Measurements from ENCODE around the gene TMEM72.

Gene TMEM72

DNA sequence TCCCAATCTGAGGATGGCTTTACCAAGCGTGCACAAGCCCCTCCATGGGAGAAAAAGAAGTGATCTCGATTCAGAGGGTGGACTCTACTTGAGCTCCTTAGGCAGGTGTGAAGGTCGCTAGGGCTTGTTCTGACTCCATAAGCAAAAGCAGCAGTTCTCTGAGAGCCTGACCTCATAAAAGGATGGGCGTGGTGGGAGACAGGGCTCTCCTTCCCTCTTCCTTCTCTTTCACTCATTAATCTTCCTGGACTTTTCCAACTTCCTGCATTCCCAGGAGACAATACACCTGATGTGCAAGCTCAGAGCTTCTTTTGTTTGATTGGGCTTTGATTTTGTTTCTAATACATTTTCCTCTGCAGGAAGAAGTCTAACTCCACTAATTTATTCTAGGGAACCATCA is 22.3 kb upstream of the TMEM72 start:
- no peak for DNase-seq (ENCODE audit: low read depth)
- H3K4me3 ChIP-seq (ENCODE audit: low read length), result no peak overlapping the region
- TF ChIP-seq, protein P1, sequence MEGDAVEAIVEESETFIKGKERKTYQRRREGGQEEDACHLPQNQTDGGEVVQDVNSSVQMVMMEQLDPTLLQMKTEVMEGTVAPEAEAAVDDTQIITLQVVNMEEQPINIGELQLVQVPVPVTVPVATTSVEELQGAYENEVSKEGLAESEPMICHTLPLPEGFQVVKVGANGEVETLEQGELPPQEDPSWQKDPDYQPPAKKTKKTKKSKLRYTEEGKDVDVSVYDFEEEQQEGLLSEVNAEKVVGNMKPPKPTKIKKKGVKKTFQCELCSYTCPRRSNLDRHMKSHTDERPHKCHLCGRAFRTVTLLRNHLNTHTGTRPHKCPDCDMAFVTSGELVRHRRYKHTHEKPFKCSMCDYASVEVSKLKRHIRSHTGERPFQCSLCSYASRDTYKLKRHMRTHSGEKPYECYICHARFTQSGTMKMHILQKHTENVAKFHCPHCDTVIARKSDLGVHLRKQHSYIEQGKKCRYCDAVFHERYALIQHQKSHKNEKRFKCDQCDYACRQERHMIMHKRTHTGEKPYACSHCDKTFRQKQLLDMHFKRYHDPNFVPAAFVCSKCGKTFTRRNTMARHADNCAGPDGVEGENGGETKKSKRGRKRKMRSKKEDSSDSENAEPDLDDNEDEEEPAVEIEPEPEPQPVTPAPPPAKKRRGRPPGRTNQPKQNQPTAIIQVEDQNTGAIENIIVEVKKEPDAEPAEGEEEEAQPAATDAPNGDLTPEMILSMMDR (IDR thresholded peaks at IDR 0.05; ENCODE audit: insufficient read depth, low read depth, low read length, missing control alignments), result no peak

DNA sequence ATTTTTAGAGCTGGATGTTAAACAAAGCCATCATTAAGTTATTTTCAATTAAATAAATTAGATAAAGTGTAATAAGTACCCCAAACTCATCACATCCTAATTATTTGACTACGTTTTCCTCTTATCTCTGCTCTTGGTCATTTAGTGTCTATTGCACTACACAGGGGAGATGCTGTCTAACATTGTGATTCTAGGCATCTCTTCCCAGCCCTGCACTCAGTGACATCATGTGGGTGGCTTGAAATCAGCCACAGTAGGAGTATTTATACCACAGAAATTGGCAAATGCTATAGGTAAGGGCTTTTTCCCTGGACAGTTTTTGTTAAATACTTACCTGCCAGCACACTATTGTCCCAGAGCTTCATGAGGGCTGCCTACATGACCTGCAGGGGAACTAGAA is 21.3 kb upstream of the TMEM72 start:
- no peak overlapping the region for H3K4me3 ChIP-seq (ENCODE audit: low read length)
- no peak for DNase-seq (ENCODE audit: low read depth)
- TF ChIP-seq, protein P1 (IDR thresholded peaks at IDR 0.05; ENCODE audit: insufficient read depth, low read depth, low read length, missing control alignments), result no peak

DNA sequence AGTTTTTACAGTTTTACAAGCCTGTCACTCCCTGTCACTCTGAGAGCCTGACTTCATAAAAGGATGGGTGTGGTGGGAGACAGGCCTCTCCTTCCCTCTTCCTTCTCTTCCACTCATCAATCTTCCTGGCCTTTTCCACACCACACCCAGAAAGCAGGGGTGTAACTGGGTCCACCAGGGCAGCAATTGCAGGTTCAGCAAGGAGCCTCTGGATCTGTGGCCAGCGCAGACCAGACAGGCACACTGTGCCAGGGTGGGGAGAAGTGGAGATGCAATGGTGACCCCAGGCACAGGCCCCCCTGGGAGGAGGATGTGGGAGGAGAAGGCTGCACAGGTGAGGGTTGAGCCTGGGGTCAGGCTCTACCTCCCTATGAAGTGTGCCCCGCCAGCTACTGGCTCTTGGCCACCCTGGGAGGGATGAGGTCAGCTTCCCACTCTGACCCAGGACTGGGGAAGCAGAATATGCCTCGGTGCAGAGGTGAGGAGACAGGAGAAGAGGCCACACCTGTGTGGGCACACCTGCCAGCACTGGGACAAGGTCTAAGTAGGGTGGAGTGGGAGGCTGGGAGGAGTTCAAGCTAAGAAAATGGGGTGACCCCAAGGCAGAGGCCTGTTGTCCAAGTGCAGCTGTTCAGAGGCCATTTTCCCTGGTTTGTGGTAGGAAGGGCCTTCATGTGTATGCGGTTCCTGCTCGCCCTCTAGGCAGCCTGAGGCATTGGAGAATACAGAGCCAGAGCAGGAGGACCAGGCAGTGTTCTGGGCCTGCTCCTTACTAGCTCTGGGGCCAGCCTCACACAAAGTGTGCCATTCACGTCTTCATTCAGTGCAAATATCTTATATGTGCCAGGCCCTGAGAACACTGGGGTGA is 20.2 kb upstream of the TMEM72 start:
- no peak for DNase-seq (ENCODE audit: low read depth)
- H3K4me3 ChIP-seq (ENCODE audit: low read length), result no peak overlapping the region
- TF ChIP-seq, protein P1 (IDR thresholded peaks at IDR 0.05; ENCODE audit: insufficient read depth, low read depth, low read length, missing control alignments), result no peak

DNA sequence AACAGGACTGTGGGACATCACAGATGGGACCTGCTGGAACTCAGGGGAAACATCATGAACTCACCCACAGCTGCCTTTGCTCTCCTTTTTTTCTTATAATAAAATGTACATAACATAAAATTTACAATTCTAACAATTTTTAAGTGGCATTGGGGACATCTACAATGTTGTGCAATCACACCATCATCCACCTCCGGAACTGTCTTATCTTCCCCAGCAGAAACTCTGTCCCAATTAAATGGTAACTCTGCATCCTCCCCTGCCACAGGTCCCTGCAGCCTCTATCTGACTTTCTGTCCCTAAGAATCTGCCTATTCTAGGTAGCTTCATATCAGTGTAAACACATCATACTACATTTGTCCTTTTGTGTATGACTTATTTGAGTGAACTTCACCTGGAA is 19.4 kb upstream of the TMEM72 start:
- no peak overlapping the region for H3K4me3 ChIP-seq (ENCODE audit: low read length)

DNA sequence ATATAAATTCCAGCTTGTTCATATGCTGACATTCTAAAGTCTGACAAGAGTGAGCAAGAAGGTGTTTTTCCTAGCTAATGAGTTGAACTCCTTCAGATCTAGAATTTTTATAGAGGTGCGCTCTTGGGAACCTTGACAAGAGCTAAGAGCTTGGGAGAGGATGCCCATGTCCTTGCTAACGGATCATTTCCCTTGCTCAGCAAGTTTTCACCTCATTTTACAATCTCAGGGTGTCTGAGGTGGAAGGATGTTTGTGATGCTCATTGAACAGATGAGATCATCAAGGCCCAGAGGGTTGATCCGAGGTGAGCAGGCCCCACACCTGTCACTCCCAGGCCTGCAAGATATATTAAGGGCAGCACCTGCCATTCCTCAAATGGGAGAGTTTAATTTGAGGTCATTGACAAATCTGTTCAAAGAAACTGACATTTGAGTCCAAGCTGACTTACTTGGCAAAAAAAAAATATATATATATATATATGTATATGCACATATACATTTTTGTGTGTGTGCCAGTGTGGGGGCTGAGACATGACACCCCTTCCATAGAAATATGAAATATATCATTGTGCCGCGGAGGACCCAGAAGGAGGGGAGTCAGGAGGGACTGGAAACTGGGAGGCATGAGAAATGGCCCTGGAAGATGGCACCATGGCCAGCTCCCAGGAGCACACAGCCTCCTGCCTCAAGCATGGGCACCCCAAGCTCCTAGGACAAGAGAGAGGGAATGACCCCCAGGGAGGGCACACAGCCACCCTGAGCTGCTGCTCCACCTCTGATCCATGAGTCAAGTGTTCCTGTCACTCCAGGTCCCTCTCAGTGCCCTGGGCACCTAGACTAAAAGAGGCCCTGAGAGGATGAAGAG is 17.3 kb upstream of the TMEM72 start:
- TF ChIP-seq, protein P1 (IDR thresholded peaks at IDR 0.05; ENCODE audit: insufficient read depth, low read depth, low read length, missing control alignments), result no peak
- no peak overlapping the region for H3K4me3 ChIP-seq (ENCODE audit: low read length)
- no peak for DNase-seq (ENCODE audit: low read depth)

More for the DNA sequence above, 19.4 kb upstream of the TMEM72 start:
- TF ChIP-seq, protein P1 (IDR thresholded peaks at IDR 0.05; ENCODE audit: insufficient read depth, low read depth, low read length, missing control alignments), result no peak
- no peak for DNase-seq (ENCODE audit: low read depth)

DNA sequence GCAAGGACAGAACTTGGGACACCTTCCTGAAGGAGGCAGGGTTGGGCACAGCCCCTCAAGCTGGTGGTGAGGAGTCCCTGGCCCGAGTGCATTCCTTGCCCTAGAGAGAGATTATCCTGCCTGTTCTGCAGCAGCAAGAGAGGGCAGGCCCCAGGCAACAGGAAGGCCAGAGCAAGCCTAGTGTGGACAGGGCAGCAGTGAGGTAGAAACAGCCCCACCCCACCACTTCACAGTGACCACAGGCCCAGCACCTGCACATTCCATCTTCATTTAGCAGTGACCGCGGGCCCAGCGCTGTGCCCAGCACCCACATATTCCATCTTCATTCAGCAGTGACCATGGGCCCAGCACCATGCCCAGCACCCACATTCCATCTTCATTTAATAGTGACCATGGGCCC is 16.4 kb upstream of the TMEM72 start:
- TF ChIP-seq, protein P1 (IDR thresholded peaks at IDR 0.05; ENCODE audit: insufficient read depth, low read depth, low read length, missing control alignments), result no peak
- no peak overlapping the region for H3K4me3 ChIP-seq (ENCODE audit: low read length)
- DNase-seq (ENCODE audit: low read depth), result no peak

Measured in epithelial cell of esophagus (primary cell).